Measurements from ENCODE around the gene ITGB1BP1. TPM values are rescaled to one million over a fixed set of nuclear protein-coding genes. Genes with fewer than 3 reads are reported as not detected.

Gene ITGB1BP1
- total and polyA plus RNA-seq, 10 of the 15 experiments (the other 5 are each of a cell fraction or from before 2014, with no cell fraction given) = 50.2 to 273 (median 97.2) TPM

DNA sequence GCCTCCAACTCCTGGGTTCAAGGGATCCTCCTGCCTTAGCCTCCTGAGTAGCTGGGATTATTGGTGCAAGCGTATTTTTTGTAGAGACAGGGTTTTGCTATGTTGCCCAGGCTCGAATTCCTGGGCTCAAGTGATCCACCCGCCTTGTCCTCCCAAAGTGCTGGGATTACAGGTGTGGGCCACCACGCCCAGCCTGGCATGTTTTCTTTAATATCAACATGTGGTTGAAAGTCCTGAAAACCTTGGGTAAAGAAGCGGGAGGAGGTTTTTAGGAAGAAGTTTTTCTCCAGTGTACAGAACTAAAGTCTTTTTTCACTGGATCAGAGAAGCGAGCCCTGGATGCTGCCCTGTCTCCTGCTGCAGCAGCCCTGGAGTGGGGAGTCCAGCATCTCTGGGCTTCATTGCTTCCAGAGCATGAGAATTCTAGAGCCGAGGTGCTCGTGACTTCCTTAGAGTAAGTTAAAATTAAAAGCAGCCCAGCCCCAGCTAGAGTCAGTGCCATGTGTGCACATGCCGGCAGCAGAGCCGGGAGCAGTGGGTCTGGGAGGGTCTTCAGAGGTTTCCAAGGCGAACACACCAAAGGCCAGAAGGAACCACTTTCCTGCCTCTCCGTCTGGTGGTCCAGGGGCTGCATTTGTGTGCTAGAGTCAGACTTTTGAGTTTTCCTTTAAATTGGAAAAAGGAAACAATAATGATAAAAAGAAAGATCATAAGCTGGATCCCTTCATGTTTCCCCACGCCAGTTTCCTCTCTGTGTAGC, 31.2 kb downstream of the ITGB1BP1 start:
- Histone ChIP-seq H3K9me3 (replicated peaks; ENCODE audit: control insufficient read depth, insufficient read depth, low read length) (no peaks in the 10 kb centered on the region; the same call in 2 of the 3 replicates), H2AFZ (ENCODE audit: control insufficient read depth, low read depth, low read length) (no peak overlapping the region), H3K4me3 (no peak overlapping the region), H3K27me3 (replicated peaks in 1 of 2; ENCODE audit: control insufficient read depth in 2 of 2, insufficient read depth in 2 of 2, low read length in 1 of 2) (no peaks in the 10 kb centered on the region; a peak in 1 of 4 replicates), H3K4me1 (ENCODE audit: control insufficient read depth, insufficient read depth, low read length) (no peaks in the 10 kb centered on the region), H3K4me2 (ENCODE audit: control insufficient read depth, insufficient read depth) (no peak overlapping the region), H3K9ac (ENCODE audit: control insufficient read depth, insufficient read depth, low read length) (no peak overlapping the region), H3K79me2 (ENCODE audit: control insufficient read depth, insufficient read depth, low read length) (no peaks in the 10 kb centered on the region), H3K36me3 (ENCODE audit: control insufficient read depth in 2 of 2, insufficient read depth in 2 of 2, low read length in 1 of 2) (no peaks in the 10 kb centered on the region), H3K27ac (ENCODE audit: control insufficient read depth, insufficient read depth) (no peak overlapping the region), H4K20me1 (ENCODE audit: control insufficient read depth, insufficient read depth) (no peaks in the 10 kb centered on the region)
- ATAC-seq = no peak
- DNase-seq (ENCODE audit: low read depth, low spot score) = no peak
- RAD21 ChIA-PET (ENCODE audit: unreplicated experiment) = no interaction called here
- FAIRE-seq = no peak
- SMC1A ChIA-PET (ENCODE audit: uncharacterized antibody, unreplicated experiment) = interaction anchor here (1.1 kb wide), 1 partner anchor 11 kb away, joined by 4 read pairs; no protein-coding TSS in a partner anchor
- POLR2A ChIA-PET = no interaction called here
- CTCF ChIA-PET = interaction anchor here (1.1 kb wide), 1 partner anchor 10 kb away, joined by 3 read pairs; no protein-coding TSS in a partner anchor
- no TSS peak for BruUV-seq (replicated peaks)
- intact Hi-C loops (cut with micrococcal nuclease; ENCODE audit: unreplicated experiment) (no loop called here), in situ Hi-C loops (cut with MboI) (no loop called here)
- 52% methylated on average over 13 of the region's 13 CpGs for WGBS (ENCODE audit: insufficient coverage, insufficient replicate concordance, low lambda C conversion rate, missing lambda C conversion rate)
- no peak for TF ChIP-seq CTCF (IDR thresholded peaks at IDR 0.05 in 2 of 3, conservative IDR thresholded peaks at IDR 0.05 in 1 of 3; ENCODE audit: control insufficient read depth in 2 of 3, extremely low read depth in 1 of 3, insufficient read depth in 1 of 3, low read depth in 3 of 3, low read length in 3 of 3)
- no peak for TF ChIP-seq SREBF1 (IDR thresholded peaks at IDR 0.05; ENCODE audit: low read length)
- no peak for TF ChIP-seq E2F8 (IDR thresholded peaks at IDR 0.05; ENCODE audit: low read depth, partially characterized antibody)
- no peak for TF ChIP-seq ETV6 (conservative IDR thresholded peaks at IDR 0.05 in 1 of 2, IDR thresholded peaks at IDR 0.05 in 1 of 2; ENCODE audit: borderline replicate concordance in 1 of 2, low read depth in 1 of 2)
- TF ChIP-seq CBX5 (IDR thresholded peaks at IDR 0.05; ENCODE audit: low read depth) = no peak
- TF ChIP-seq RFX5 (IDR thresholded peaks at IDR 0.05; ENCODE audit: low read depth, low read length) = no peak
- no peak for TF ChIP-seq CEBPB (IDR thresholded peaks at IDR 0.05; ENCODE audit: borderline replicate concordance in 1 of 2, low read depth in 2 of 2, low read length in 2 of 2)
- no peak for TF ChIP-seq HDAC6 (IDR thresholded peaks at IDR 0.05; ENCODE audit: unreplicated experiment)
- no peak for TF ChIP-seq ZBED1 (IDR thresholded peaks at IDR 0.05; ENCODE audit: borderline replicate concordance)
- no peak for TF ChIP-seq POLR2AphosphoS2 (IDR thresholded peaks at IDR 0.05; ENCODE audit: low read depth, low read length)
- TF ChIP-seq, protein P1, sequence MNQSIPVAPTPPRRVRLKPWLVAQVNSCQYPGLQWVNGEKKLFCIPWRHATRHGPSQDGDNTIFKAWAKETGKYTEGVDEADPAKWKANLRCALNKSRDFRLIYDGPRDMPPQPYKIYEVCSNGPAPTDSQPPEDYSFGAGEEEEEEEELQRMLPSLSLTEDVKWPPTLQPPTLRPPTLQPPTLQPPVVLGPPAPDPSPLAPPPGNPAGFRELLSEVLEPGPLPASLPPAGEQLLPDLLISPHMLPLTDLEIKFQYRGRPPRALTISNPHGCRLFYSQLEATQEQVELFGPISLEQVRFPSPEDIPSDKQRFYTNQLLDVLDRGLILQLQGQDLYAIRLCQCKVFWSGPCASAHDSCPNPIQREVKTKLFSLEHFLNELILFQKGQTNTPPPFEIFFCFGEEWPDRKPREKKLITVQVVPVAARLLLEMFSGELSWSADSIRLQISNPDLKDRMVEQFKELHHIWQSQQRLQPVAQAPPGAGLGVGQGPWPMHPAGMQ (IDR thresholded peaks at IDR 0.05; ENCODE audit: borderline replicate concordance) = no peak
- TF ChIP-seq, protein P2, sequence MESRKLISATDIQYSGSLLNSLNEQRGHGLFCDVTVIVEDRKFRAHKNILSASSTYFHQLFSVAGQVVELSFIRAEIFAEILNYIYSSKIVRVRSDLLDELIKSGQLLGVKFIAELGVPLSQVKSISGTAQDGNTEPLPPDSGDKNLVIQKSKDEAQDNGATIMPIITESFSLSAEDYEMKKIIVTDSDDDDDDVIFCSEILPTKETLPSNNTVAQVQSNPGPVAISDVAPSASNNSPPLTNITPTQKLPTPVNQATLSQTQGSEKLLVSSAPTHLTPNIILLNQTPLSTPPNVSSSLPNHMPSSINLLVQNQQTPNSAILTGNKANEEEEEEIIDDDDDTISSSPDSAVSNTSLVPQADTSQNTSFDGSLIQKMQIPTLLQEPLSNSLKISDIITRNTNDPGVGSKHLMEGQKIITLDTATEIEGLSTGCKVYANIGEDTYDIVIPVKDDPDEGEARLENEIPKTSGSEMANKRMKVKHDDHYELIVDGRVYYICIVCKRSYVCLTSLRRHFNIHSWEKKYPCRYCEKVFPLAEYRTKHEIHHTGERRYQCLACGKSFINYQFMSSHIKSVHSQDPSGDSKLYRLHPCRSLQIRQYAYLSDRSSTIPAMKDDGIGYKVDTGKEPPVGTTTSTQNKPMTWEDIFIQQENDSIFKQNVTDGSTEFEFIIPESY (IDR thresholded peaks at IDR 0.05) = no peak
- no peak for TF ChIP-seq HDGF (IDR thresholded peaks at IDR 0.05)
- TF ChIP-seq SMAD1 (IDR thresholded peaks at IDR 0.05; ENCODE audit: low read depth, partially characterized antibody) = no peak
- TF ChIP-seq NFXL1 (IDR thresholded peaks at IDR 0.05; ENCODE audit: borderline replicate concordance) = no peak

Data from GM12878 (cell line).